Measurements from ENCODE around the gene S100A3. TPM values are rescaled to one million over a fixed set of nuclear protein-coding genes. Genes with fewer than 3 reads are reported as not detected.
"Not testable (repeated sequence)": the region's sequence is repeated elsewhere in the genome, so short reads cannot be mapped to it uniquely, and the experiment has no call there.

The S100A3 gene
- total RNA-seq, 1 experiment from 2014 or later: 90.0 TPM

DNA sequence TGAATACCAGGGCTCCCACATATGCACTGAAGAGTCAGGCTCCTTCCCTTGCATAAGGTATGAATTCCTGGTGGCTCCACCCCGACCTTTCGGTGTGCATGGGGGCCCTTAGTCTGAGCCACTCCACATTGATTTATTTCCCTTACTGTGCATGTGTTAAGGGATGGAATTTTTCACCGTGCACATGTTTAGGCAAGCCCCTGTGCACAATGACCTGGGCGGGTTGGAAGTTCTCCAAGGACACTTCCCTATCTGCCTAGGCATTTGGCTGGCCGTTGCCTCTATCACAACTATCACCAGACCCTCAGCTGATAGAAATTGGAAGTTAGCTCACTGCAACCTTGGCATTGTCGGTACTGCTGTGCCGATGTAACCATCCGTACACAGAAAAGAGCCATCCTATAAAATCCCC, 22.9 kb downstream of the S100A3 start:
- TF ChIP-seq, protein P1, sequence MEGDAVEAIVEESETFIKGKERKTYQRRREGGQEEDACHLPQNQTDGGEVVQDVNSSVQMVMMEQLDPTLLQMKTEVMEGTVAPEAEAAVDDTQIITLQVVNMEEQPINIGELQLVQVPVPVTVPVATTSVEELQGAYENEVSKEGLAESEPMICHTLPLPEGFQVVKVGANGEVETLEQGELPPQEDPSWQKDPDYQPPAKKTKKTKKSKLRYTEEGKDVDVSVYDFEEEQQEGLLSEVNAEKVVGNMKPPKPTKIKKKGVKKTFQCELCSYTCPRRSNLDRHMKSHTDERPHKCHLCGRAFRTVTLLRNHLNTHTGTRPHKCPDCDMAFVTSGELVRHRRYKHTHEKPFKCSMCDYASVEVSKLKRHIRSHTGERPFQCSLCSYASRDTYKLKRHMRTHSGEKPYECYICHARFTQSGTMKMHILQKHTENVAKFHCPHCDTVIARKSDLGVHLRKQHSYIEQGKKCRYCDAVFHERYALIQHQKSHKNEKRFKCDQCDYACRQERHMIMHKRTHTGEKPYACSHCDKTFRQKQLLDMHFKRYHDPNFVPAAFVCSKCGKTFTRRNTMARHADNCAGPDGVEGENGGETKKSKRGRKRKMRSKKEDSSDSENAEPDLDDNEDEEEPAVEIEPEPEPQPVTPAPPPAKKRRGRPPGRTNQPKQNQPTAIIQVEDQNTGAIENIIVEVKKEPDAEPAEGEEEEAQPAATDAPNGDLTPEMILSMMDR (IDR thresholded peaks at IDR 0.05; ENCODE audit: unreplicated experiment): no peak
- no peaks in the 10 kb centered on the region for H3K27me3 Mint-ChIP-seq (ENCODE audit: insufficient read depth, unreplicated experiment)
- no peaks in the 10 kb centered on the region for H3K9me3 Mint-ChIP-seq (ENCODE audit: unreplicated experiment)
- H3K4me1 Mint-ChIP-seq (ENCODE audit: insufficient read depth, unreplicated experiment): peaks cover 38% of the 10 kb centered on the region
- H3K27ac Mint-ChIP-seq (ENCODE audit: low read depth, unreplicated experiment): peak overlapping the region; percentile 85
- H3K4me3 Mint-ChIP-seq (ENCODE audit: unreplicated experiment): peak overlapping the region; percentile 29
- POLR2A ChIA-PET: interaction anchor here (0.6 to 36.1 kb wide), 21 partner anchors 7 to 697 kb away, joined by 3 to 2106 read pairs (median 6); partner anchors contain the start of genes CHTOP, ILF2, S100A13 and S100A14
- BruUV-seq (replicated peaks): no TSS peak
- CTCF ChIA-PET: interaction anchor here (0.6 to 6.6 kb wide), 17 partner anchors 9 to 987 kb away, joined by 3 to 58 read pairs (median 10); partner anchors contain the start of genes S100A2 and S100A6
- no peaks in the 10 kb centered on the region for H3K36me3 Mint-ChIP-seq (ENCODE audit: insufficient read depth, unreplicated experiment)
- intact Hi-C loops (cut with micrococcal nuclease): no loop called here
- peak; percentile 94 for DNase-seq (ENCODE audit: unreplicated experiment)

GRCh38 chr1:153525088-153525728, 23.9 kb downstream of the S100A3 start:
- H3K4me1 Mint-ChIP-seq (ENCODE audit: insufficient read depth, unreplicated experiment): peaks cover 41% of the 10 kb centered on the region
- no peaks in the 10 kb centered on the region for H3K27me3 Mint-ChIP-seq (ENCODE audit: insufficient read depth, unreplicated experiment)
- H3K36me3 Mint-ChIP-seq (ENCODE audit: insufficient read depth, unreplicated experiment): no peaks in the 10 kb centered on the region
- peak overlapping the region; percentile 85 for H3K27ac Mint-ChIP-seq (ENCODE audit: low read depth, unreplicated experiment)
- CTCF ChIA-PET: interaction anchor here (0.6 to 6.6 kb wide), 20 partner anchors 8 to 461 kb away, joined by 3 to 58 read pairs (median 6); partner anchors contain the start of genes RAB13, S100A13, S100A2 and S100A6
- no peaks in the 10 kb centered on the region for H3K9me3 Mint-ChIP-seq (ENCODE audit: unreplicated experiment)
- TF ChIP-seq, protein P1 (IDR thresholded peaks at IDR 0.05; ENCODE audit: unreplicated experiment): no peak
- BruUV-seq (replicated peaks): no TSS peak
- H3K4me3 Mint-ChIP-seq (ENCODE audit: unreplicated experiment): peak overlapping the region; percentile 29
- DNase-seq (ENCODE audit: unreplicated experiment): no peak
- POLR2A ChIA-PET: interaction anchor here (0.7 to 36.1 kb wide), 17 partner anchors 8 to 1477 kb away, joined by 3 to 2106 read pairs (median 5); partner anchors contain the start of genes CHTOP, RPS27, S100A13 and S100A14
- intact Hi-C loops (cut with micrococcal nuclease): no loop called here

GRCh38 chr1:153522353-153523048, 26.6 kb downstream of the S100A3 start:
- DNase-seq (ENCODE audit: unreplicated experiment); H3K36me3 Mint-ChIP-seq (ENCODE audit: insufficient read depth, unreplicated experiment); H3K27ac Mint-ChIP-seq (ENCODE audit: low read depth, unreplicated experiment); intact Hi-C loops (cut with micrococcal nuclease); H3K27me3 Mint-ChIP-seq (ENCODE audit: insufficient read depth, unreplicated experiment); H3K4me3 Mint-ChIP-seq (ENCODE audit: unreplicated experiment); H3K9me3 Mint-ChIP-seq (ENCODE audit: unreplicated experiment): not testable (repeated sequence)
- H3K4me1 Mint-ChIP-seq (ENCODE audit: insufficient read depth, unreplicated experiment): peaks cover 38% of the 10 kb centered on the region
- ChIA-PET POLR2A (interaction anchor here (0.6 to 36.1 kb wide), 7 partner anchors 10 to 1718 kb away, joined by 3 to 2106 read pairs (median 4); partner anchors contain the start of genes S100A2, S100A3, S100A4 and S100A5), CTCF (interaction anchor here (0.6 to 4.2 kb wide), 6 partner anchors 10 to 606 kb away, joined by 3 to 53 read pairs (median 5); no protein-coding TSS in a partner anchor)
- BruUV-seq (replicated peaks): TSS peak; percentile 56

DNA sequence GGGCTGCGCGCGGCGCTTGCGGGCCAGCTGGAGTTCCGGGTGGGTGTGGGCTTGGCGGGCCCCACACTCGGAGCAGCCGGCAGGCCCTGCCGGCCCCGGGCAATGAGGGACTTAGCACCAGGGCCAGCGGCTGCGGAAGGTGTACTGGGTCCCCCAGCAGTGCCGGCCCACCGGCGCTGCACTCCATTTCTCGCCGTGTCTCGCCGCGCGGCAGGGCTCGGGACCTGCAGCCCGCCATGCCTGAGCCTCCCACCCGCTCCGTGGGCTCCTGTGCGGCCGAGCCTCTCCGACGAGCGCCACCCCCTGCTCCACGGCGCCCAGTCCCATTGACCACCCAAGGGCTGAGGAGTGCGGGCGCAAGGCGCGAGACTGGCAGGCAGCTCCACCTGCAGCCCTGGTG, 27.2 kb downstream of the S100A3 start:
- BruUV-seq (replicated peaks); H3K36me3 Mint-ChIP-seq (ENCODE audit: insufficient read depth, unreplicated experiment); H3K9me3 Mint-ChIP-seq (ENCODE audit: unreplicated experiment); intact Hi-C loops (cut with micrococcal nuclease); H3K27me3 Mint-ChIP-seq (ENCODE audit: insufficient read depth, unreplicated experiment); H3K4me3 Mint-ChIP-seq (ENCODE audit: unreplicated experiment); H3K27ac Mint-ChIP-seq (ENCODE audit: low read depth, unreplicated experiment); DNase-seq (ENCODE audit: unreplicated experiment): not testable (repeated sequence)
- ChIA-PET CTCF (interaction anchor here (1.1 to 4.2 kb wide), 8 partner anchors 11 to 166 kb away, joined by 4 to 53 read pairs (median 10); no protein-coding TSS in a partner anchor), POLR2A (interaction anchor here (0.8 to 36.1 kb wide), 8 partner anchors 11 to 94 kb away, joined by 3 to 2106 read pairs (median 3); partner anchors contain the start of genes S100A14, S100A16, S100A2 and S100A3)
- H3K4me1 Mint-ChIP-seq (ENCODE audit: insufficient read depth, unreplicated experiment): peaks cover 31% of the 10 kb centered on the region

Measured in MCF 10A (cell line).